Psoas muscle (tissue), 8 donors: Measurements from ENCODE around the gene TSHZ2. TPM values are rescaled to one million over a fixed set of nuclear protein-coding genes. Genes with fewer than 3 reads are reported as not detected.

Experiments
- ATAC-seq, 4 donors: fragments of 200-7000 bp; cut with Tn5 transposase; one replicate each; pipeline ENCODE4 v1.9.1; 2020; ENCODE audit warnings: moderate library complexity in 3 of 4, mild to moderate bottlenecking in 2 of 4
- DNase-seq, 2 donors: peaks; one replicate each; pipeline ENCODE4 v3.0.0-alpha.2; 2020
- H3K27ac ChIP-seq: fragments of 200-600 bp; one replicate; pipeline ENCODE4 v1.8.0; 2022
- H3K27me3 ChIP-seq, 3 donors: fragments of 200-600 bp in 1 of 3; one replicate each; pipeline versions ENCODE4 v1.6.1 to v1.8.0; 2013 to 2022; ENCODE audit warnings: low read length in 2 of 3, mild to moderate bottlenecking in 2 of 3, moderate library complexity in 1 of 3; ENCODE audit not compliant: insufficient read depth in 3 of 3
- H3K36me3 ChIP-seq, 2 donors: fragments of 200-600 bp in 1 of 2; one replicate each; pipeline versions ENCODE4 v1.6.1 to v1.8.0; 2013 to 2022; ENCODE audit warnings: low read depth in 1 of 2, mild to moderate bottlenecking in 1 of 2, moderate library complexity in 1 of 2; ENCODE audit not compliant: insufficient read depth in 1 of 2
- H3K4me1 ChIP-seq: fragments of 200-600 bp; one replicate; pipeline ENCODE4 v1.8.0; 2022
- H3K4me3 ChIP-seq: fragments of 200-600 bp; one replicate; pipeline ENCODE4 v1.8.0; 2022; ENCODE audit warnings: mild to moderate bottlenecking
- H3K9me3 ChIP-seq: fragments of 200-600 bp; one replicate; pipeline ENCODE4 v1.8.0; 2022
- CTCF ChIP-seq: fragments of 200-600 bp; IDR thresholded peaks from one replicate; pipeline ENCODE4 v1.8.0; 2022; ENCODE audit warnings: antibody characterized with exemption
- WGBS, 3 donors: extraction: QIAGEN DNeasy Blood & Tissue Kit; methylation state at CpG; one replicate each; pipeline versions ENCODE4 v1.1.6 to v1.1.7; 2013; 5-methylcytosine and 5-hydroxymethylcytosine counted together
- intact Hi-C, 2 donors: fragments of 100-400 bp; cut with DNase I; formaldehyde crosslinking; loops; one replicate each; pipeline versions ENCODE4 v1.11.0 to v1.14.2; 2022
- polyA plus RNA-seq, 3 donors: library from polyadenylated mRNA; stranded (reverse); fragments of 200-250 nt; gene quantifications; one replicate each; pipeline ENCODE4 v1.2.3, GENCODE V29; 2013
- total RNA-seq, 4 donors: library from RNA; stranded (reverse); fragmentation: NEBNext Ultra II Directional in 2 of 4; extraction: Animal tissue kit (Norgen Biotek cat#: 25700) in 2 of 4; gene quantifications; one replicate each; pipeline versions ENCODE4 v1.2.1 to v1.2.4, GENCODE V29; 2021 to 2023
- donor health status: healthy with polysubstance abuse.
- donor health status: DM: no; HTN: no; CAD: no; lungs with moderate emphysema.
- donor health status: Bipolar disorder and iron deficiency.
- donor health status: healthy.
- donor health status: DM: yes; HTN: yes; CAD: no.
- donor health status: DM: no; HTN: no; CAD: no.
- donor health status: DM: no; HTN: no; CAD: no.
- donor health status: DM: yes; HTN: yes; CAD: no.

The TSHZ2 gene
- total and polyA plus RNA-seq, 7 donors = 0.39 to 7.5 (median 1.9) TPM

DNA sequence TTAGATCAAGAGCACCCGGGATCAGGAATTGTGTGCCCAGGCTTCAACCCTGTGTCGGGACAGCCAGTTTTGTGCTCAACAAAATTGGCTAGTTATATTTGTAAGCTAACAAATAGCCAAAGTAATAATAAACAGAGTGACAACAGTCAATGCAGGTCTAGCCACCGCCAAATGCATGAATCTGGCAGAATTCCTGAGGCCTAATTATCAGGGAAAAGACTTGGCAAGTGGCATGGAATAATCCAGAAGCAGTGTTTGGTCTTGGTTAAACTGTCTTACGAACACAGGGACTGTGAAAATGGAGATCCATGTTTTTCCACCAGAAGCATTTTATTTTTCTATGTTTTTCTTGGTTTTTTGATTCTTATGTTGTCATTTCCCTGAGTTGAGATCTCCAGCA, 352.7 kb downstream of the TSHZ2 start:
- Histone ChIP-seq H3K27ac (no peak overlapping the region), H3K9me3 (no peaks in the 10 kb centered on the region), H3K36me3 (no peaks in the 10 kb centered on the region), H3K27me3 (no peaks in the 10 kb centered on the region), H3K4me3 (no peak overlapping the region), H3K4me1 (no peaks in the 10 kb centered on the region)
- WGBS, 3 donors = 50 to 63% (median 56%) methylated on average over 4 of the region's 4 CpGs
- ATAC-seq = no peak
- TF ChIP-seq CTCF = no peak
- no peak for DNase-seq
- intact Hi-C loops = no loop called here

- H3K4me3 ChIP-seq = no peak overlapping the region
- intact Hi-C loops = no loop called here
- peaks cover 0 to 5% (median 0%) of the 10 kb centered on the region in 3 donors for H3K27me3 ChIP-seq
- DNase-seq (no peak), ATAC-seq (no peak)
- H3K9me3 ChIP-seq = no peaks in the 10 kb centered on the region
- no peaks in the 10 kb centered on the region for H3K36me3 ChIP-seq
- WGBS, 3 donors = 32 to 36% (median 36%) methylated on average over 4 of the region's 4 CpGs
- TF ChIP-seq CTCF = no peak
- no peak overlapping the region for H3K27ac ChIP-seq
- H3K4me1 ChIP-seq = peaks cover 4% of the 10 kb centered on the region
Measured at GRCh38 chr20:53328961-53329360, 356.8 kb downstream of the TSHZ2 start.

GRCh38 chr20:53329781-53330180, 357.6 kb downstream of the TSHZ2 start:
- no peaks in the 10 kb centered on the region for H3K36me3 ChIP-seq
- intact Hi-C loops = no loop called here
- DNase-seq (no peak), ATAC-seq (no peak)
- no peak overlapping the region for H3K4me3 ChIP-seq
- 59 to 82% (median 64%) methylated on average over 1 of the region's 1 CpG for whole genome bisulfite sequencing, 3 donors
- peaks cover 0 to 5% (median 0%) of the 10 kb centered on the region in 3 donors for H3K27me3 ChIP-seq
- H3K4me1 ChIP-seq = peaks cover 4% of the 10 kb centered on the region
- H3K9me3 ChIP-seq = no peaks in the 10 kb centered on the region
- TF ChIP-seq CTCF = no peak
- H3K27ac ChIP-seq = no peak overlapping the region

DNA sequence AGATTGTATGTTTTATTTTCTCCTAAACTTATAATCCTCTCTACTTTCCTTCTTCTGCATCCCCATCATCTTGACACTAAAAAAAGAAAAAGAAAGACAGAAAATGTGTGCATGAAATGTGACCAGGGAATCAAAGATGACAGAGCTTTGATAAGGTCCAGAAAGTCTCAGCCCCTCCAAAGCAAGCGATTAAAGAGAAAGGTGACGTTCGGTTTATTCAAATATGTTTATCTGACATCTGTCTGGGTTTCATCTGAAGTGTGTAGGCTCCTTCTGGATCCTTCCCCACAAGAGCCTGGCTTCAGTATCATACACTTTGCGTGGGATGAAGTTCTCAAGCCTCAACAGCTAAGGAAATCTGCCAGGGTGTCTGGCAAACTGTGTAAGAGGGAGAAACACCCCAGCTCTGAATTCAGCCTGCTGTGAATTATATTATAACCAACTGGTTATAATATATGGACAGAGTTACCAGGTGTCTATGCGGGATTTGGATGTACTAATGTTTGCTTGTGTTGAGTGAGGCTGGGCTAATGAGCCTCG, 358.5 kb downstream of the TSHZ2 start:
- Histone ChIP-seq H3K4me1 (peaks cover 4% of the 10 kb centered on the region), H3K4me3 (no peak overlapping the region), H3K9me3 (no peaks in the 10 kb centered on the region), H3K27ac (no peak overlapping the region), H3K36me3 (no peaks in the 10 kb centered on the region), H3K27me3 (peaks cover 0 to 5% (median 0%) of the 10 kb centered on the region in 3 donors)
- no peak for TF ChIP-seq CTCF
- DNase-seq (no peak), ATAC-seq (no peak)
- intact Hi-C loops = no loop called here
- WGBS, 3 donors = 77 to 78% (median 78%) methylated on average over 6 of the region's 6 CpGs
